Nephron (organoid): ENCODE data around the gene ZNF804A.

ENCODE experiments used
- H3K27ac Mint-ChIP-seq, 3 experiments: 2 replicates each; pipeline ENCODE4 v1.8.0; 2020; ENCODE audit warnings: mixed read lengths in 3 of 3, mild to moderate bottlenecking in 2 of 3, moderate library complexity in 1 of 3
- H3K27me3 Mint-ChIP-seq: 2 replicates; pipeline ENCODE4 v1.8.0; 2021; ENCODE audit warnings: low read depth, mild to moderate bottlenecking, moderate library complexity, mixed read lengths
- H3K36me3 Mint-ChIP-seq: 2 replicates; pipeline ENCODE4 v1.8.0; 2020; ENCODE audit warnings: low read depth, mixed read lengths
- H3K4me1 Mint-ChIP-seq: 2 replicates; pipeline ENCODE4 v1.8.0; 2020; ENCODE audit warnings: mixed read lengths
- H3K4me3 Mint-ChIP-seq, 3 experiments: 2 replicates each; pipeline ENCODE4 v1.8.0; 2020; ENCODE audit warnings: mild to moderate bottlenecking in 3 of 3, mixed read lengths in 3 of 3, moderate library complexity in 2 of 3
- H3K9me3 Mint-ChIP-seq: 2 replicates; pipeline ENCODE4 v1.8.0; 2020; ENCODE audit warnings: mixed read lengths
- CTCF ChIP-seq, 3 experiments: fragments of 200-600 bp; sonication (generic); IDR thresholded peaks; one replicate each; pipeline ENCODE4 v1.5.0; 2021; ENCODE audit warnings: antibody characterized with exemption in 3 of 3; ENCODE audit not compliant: unreplicated experiment in 3 of 3

Gene ZNF804A

DNA sequence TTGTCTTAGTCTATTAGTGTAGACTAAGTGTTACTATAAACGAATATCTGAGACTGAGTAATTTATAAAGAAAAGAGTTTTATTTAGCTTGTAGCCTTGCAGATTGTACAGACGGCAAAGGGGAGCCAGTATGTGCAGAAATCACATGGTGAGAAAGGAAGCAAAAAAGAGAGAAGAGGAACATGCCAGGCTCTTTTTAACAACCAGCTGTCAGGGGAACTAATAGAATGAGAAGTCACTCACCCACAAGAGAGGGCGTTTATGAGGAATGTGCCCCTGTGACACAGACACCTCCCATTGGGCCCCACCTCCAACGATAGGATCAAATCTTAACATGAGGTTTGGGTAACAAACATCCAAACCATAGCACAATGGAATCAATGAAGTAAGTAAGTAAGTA, 20.6 kb upstream of the ZNF804A start:
- Mint-ChIP-seq H3K27ac (no peak overlapping the region), H3K4me1 (no peaks in the 10 kb centered on the region), H3K4me3 (no peak overlapping the region), H3K9me3 (no peaks in the 10 kb centered on the region), H3K27me3 (peaks cover 3% of the 10 kb centered on the region), H3K36me3 (no peaks in the 10 kb centered on the region)
- no peak for TF ChIP-seq CTCF (IDR thresholded peaks at IDR 0.05; ENCODE audit: unreplicated experiment in 3 of 3)

DNA sequence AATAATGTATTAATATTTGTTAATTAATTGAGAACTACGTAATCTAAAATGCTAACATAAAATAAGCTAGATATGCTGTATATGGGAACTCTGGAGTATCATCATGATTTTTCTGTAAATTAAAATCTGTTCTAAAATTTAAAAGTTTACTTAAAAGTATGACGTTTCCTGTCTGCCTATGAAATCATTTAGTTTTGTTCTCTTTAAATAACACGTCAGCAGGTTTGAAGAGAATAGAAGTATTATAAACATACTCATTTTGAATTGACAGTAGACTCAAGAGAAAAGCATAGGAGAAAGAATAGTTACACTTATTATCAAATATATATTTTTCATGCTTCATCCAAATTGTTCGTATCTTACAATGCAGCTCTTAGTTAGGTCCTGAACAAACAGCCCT, 19.1 kb upstream of the ZNF804A start:
- Mint-ChIP-seq H3K4me1 (no peaks in the 10 kb centered on the region), H3K4me3 (no peak overlapping the region), H3K27ac (no peak overlapping the region), H3K9me3 (no peaks in the 10 kb centered on the region), H3K27me3 (peaks cover 3% of the 10 kb centered on the region), H3K36me3 (no peaks in the 10 kb centered on the region)
- no peak for TF ChIP-seq CTCF (IDR thresholded peaks at IDR 0.05; ENCODE audit: unreplicated experiment in 3 of 3)

- no peaks in the 10 kb centered on the region for H3K9me3 Mint-ChIP-seq
- no peak overlapping the region for H3K4me3 Mint-ChIP-seq
- H3K27me3 Mint-ChIP-seq: peaks cover 3% of the 10 kb centered on the region
- H3K27ac Mint-ChIP-seq: no peak overlapping the region
- H3K36me3 Mint-ChIP-seq: no peaks in the 10 kb centered on the region
- no peak for TF ChIP-seq CTCF (IDR thresholded peaks at IDR 0.05; ENCODE audit: unreplicated experiment in 3 of 3)
- no peaks in the 10 kb centered on the region for H3K4me1 Mint-ChIP-seq
Observed at GRCh38 chr2:184581391-184581790, 16.9 kb upstream of the ZNF804A start.

GRCh38 chr2:184589261-184589660, 9.1 kb upstream of the ZNF804A start:
- TF ChIP-seq CTCF (IDR thresholded peaks at IDR 0.05; ENCODE audit: unreplicated experiment in 3 of 3): no peak
- Mint-ChIP-seq H3K27me3 (peaks cover 9% of the 10 kb centered on the region), H3K4me3 (no peak overlapping the region), H3K27ac (no peak overlapping the region), H3K9me3 (no peaks in the 10 kb centered on the region), H3K36me3 (no peaks in the 10 kb centered on the region), H3K4me1 (no peaks in the 10 kb centered on the region)

- Mint-ChIP-seq H3K27me3 (peaks cover 70% of the 10 kb centered on the region), H3K9me3 (no peaks in the 10 kb centered on the region), H3K36me3 (no peaks in the 10 kb centered on the region), H3K4me3 (peak overlapping the region; percentile 88 to 91 (median 91)), H3K4me1 (peaks cover 6% of the 10 kb centered on the region), H3K27ac (peak overlapping the region; percentile 2 to 71 (median 70))
- peak in 1 of 3 experiments; percentile 17 for TF ChIP-seq CTCF (IDR thresholded peaks at IDR 0.05; ENCODE audit: unreplicated experiment in 3 of 3)
Observed at GRCh38 chr2:184596819-184597411, 1.4 kb upstream of the ZNF804A start.

- no peaks in the 10 kb centered on the region for H3K9me3 Mint-ChIP-seq
- no peak for TF ChIP-seq CTCF (IDR thresholded peaks at IDR 0.05; ENCODE audit: unreplicated experiment in 3 of 3)
- peak overlapping the region; percentile 2 to 71 (median 70) for H3K27ac Mint-ChIP-seq
- H3K4me3 Mint-ChIP-seq: peak overlapping the region; percentile 88 to 91 (median 91)
- peaks cover 6% of the 10 kb centered on the region for H3K4me1 Mint-ChIP-seq
- H3K27me3 Mint-ChIP-seq: peaks cover 67% of the 10 kb centered on the region
- no peaks in the 10 kb centered on the region for H3K36me3 Mint-ChIP-seq
Observed at GRCh38 chr2:184597571-184597991, 748 bp upstream of the ZNF804A start.
